Uterus (tissue), 4 donors: ENCODE data around the gene PPP1R26. TPM values are rescaled to one million over a fixed set of nuclear protein-coding genes. Genes with fewer than 3 reads are reported as not detected.
"Not testable (repeated sequence)": the region's sequence is repeated elsewhere in the genome, so short reads cannot be mapped to it uniquely, and the experiment has no call there.

Source experiments
- DNase-seq, 2 donors: peaks; one replicate each; pipeline ENCODE4 v3.0.0-alpha.2; 2019 to 2020
- H3K27ac ChIP-seq, 2 donors: fragments of 200-600 bp; sonication (generic); 1 replicate in 1 of 2; 2 replicates in 1 of 2; pipeline ENCODE4 v1.5.1; 2016 to 2018
- H3K27me3 ChIP-seq, 2 donors: fragments of 200-600 bp; sonication (generic); one replicate each; pipeline ENCODE4 v1.5.1; 2018 to 2019; ENCODE audit warnings: control low read depth in 1 of 2
- H3K36me3 ChIP-seq, 2 donors: fragments of 200-600 bp; sonication (generic); one replicate each; pipeline ENCODE4 v1.5.1; 2019; ENCODE audit warnings: control low read depth in 1 of 2
- H3K4me1 ChIP-seq, 2 donors: fragments of 200-600 bp; sonication (generic); one replicate each; pipeline ENCODE4 v1.5.1; 2018 to 2019; ENCODE audit warnings: control low read depth in 1 of 2
- H3K4me3 ChIP-seq, 2 donors: fragments of 200-600 bp; sonication (generic); 1 replicate in 1 of 2; 2 replicates in 1 of 2; pipeline ENCODE4 v1.5.1; 2018 to 2019; ENCODE audit warnings: mild to moderate bottlenecking in 1 of 2
- H3K9me3 ChIP-seq, 2 donors: fragments of 200-600 bp; sonication (generic); one replicate each; pipeline ENCODE4 v1.5.1; 2019; ENCODE audit warnings: control low read depth in 1 of 2
- POLR2A ChIP-seq, 2 donors: fragments of 450-650 bp; IDR thresholded peaks; one replicate each; pipeline ENCODE4 v1.6.1; 2016; ENCODE audit warnings: antibody characterized with exemption in 2 of 2, mild to moderate bottlenecking in 1 of 2, moderate library complexity in 1 of 2
- intact Hi-C: fragments of 100-400 bp; cut with DNase I; formaldehyde crosslinking; loops from one replicate; pipeline ENCODE4 v1.15.1; 2023; ENCODE audit warnings: low total_unique reads
- total RNA-seq, 4 donors: library from RNA; depleted of rRNA in 3 of 4; stranded (reverse); fragments of >200 nt in 3 of 4; gene quantifications; one replicate each; pipeline versions ENCODE4 v1.1.0 to v1.2.4, GENCODE V29; 2014 to 2023
- TF ChIP-seq, protein P1 (sequence below), 4 experiments: fragments of 200-600 bp in 2 of 4; fragments of 450-650 bp in 2 of 4; sonication (generic) in 2 of 4; IDR thresholded peaks; one replicate each; pipeline ENCODE4 v1.5.1; 2016 to 2019; ENCODE audit warnings: antibody characterized with exemption in 4 of 4, mild to moderate bottlenecking in 2 of 4, moderate library complexity in 1 of 4
- donor health status: DM: yes; HTN: yes; CAD: no.

PPP1R26 gene
- total RNA-seq, 4 donors from 2014 or later: 3.6 to 16.4 (median 10.6) TPM

DNA sequence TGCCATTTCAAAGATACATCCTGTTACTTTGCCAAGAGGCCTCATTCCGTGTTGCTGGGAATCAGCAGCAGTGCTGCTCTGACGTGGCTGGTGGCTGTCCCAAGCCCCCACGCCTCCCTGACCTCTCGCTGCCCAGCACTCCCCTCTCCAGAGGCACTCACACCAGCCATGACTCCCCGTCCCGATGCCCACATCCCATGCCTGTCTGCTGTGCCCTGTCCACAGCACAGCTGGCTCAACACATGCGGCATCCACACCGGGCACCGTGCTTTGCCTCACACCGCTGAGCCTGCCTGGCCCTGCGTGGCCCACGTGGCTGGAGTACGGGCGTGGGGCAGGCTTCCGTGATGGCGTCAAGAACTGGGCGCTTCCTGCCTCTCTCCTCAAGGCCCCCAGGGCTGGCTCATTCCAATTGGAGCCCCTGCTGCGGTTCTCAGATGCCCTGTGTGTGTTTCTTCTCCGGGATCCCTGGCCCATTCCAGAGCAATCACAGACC is 33.8 kb downstream of the PPP1R26 start:
- Histone ChIP-seq H3K27ac (no peak overlapping the region), H3K36me3 (no peaks in the 10 kb centered on the region), H3K4me3 (no peak overlapping the region), H3K4me1 (no peaks in the 10 kb centered on the region), H3K9me3 (no peaks in the 10 kb centered on the region), H3K27me3 (no peaks in the 10 kb centered on the region)
- intact Hi-C loops: no loop called here
- no peak for TF ChIP-seq POLR2A (IDR thresholded peaks at IDR 0.05)
- TF ChIP-seq, protein P1, sequence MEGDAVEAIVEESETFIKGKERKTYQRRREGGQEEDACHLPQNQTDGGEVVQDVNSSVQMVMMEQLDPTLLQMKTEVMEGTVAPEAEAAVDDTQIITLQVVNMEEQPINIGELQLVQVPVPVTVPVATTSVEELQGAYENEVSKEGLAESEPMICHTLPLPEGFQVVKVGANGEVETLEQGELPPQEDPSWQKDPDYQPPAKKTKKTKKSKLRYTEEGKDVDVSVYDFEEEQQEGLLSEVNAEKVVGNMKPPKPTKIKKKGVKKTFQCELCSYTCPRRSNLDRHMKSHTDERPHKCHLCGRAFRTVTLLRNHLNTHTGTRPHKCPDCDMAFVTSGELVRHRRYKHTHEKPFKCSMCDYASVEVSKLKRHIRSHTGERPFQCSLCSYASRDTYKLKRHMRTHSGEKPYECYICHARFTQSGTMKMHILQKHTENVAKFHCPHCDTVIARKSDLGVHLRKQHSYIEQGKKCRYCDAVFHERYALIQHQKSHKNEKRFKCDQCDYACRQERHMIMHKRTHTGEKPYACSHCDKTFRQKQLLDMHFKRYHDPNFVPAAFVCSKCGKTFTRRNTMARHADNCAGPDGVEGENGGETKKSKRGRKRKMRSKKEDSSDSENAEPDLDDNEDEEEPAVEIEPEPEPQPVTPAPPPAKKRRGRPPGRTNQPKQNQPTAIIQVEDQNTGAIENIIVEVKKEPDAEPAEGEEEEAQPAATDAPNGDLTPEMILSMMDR (IDR thresholded peaks at IDR 0.05): no peak
- DNase-seq: no peak

- H3K9me3 ChIP-seq, H3K27me3 ChIP-seq, DNase-seq, H3K4me1 ChIP-seq, H3K27ac ChIP-seq, intact Hi-C loops, H3K36me3 ChIP-seq, H3K4me3 ChIP-seq: not testable (repeated sequence)
Measured at GRCh38 chr9:135513906-135514305, 34.3 kb downstream of the PPP1R26 start.

DNA sequence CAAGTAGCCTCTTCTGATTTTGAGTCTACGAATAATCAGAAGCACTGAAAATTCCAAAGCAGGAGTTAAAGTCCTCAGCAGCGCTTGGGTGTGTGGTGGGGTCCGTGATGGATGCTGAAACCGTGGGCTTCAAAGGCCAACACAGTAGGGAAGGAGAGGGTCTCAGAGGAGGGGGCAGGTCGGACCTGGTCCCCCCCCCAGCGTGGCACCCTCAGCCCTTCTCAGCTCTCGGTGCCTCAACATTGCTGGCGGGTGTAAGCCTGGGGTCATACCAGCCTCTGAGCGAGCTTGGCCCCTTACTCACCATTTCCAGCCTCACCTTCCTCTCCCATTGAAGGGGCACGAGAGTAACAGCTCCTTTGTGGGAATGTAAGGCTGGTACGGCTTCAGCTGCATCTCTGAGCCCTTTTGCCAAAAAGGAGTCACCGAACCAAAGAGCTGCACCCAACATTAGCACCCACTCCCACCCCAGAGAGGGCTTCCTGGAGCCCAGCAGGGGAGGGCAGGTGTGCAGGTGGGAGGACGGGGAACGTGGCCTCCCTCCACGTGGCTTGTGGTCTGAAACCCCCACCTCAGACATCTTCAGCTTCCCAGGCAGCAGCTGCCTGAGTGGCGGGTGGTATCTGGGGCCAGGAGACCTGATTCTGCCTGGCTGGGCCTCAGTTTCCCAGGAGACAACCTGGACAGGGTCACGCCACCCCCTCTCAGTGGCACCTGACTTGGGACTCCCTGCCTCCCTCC is 34.9 kb downstream of the PPP1R26 start:
- Histone ChIP-seq H3K27ac (no peak overlapping the region), H3K9me3 (no peaks in the 10 kb centered on the region), H3K4me3 (no peak overlapping the region), H3K36me3 (no peaks in the 10 kb centered on the region), H3K27me3 (no peaks in the 10 kb centered on the region), H3K4me1 (no peaks in the 10 kb centered on the region)
- DNase-seq: no peak
- TF ChIP-seq, protein P1 (IDR thresholded peaks at IDR 0.05): no peak
- no peak for TF ChIP-seq POLR2A (IDR thresholded peaks at IDR 0.05)
- intact Hi-C loops: no loop called here

DNA sequence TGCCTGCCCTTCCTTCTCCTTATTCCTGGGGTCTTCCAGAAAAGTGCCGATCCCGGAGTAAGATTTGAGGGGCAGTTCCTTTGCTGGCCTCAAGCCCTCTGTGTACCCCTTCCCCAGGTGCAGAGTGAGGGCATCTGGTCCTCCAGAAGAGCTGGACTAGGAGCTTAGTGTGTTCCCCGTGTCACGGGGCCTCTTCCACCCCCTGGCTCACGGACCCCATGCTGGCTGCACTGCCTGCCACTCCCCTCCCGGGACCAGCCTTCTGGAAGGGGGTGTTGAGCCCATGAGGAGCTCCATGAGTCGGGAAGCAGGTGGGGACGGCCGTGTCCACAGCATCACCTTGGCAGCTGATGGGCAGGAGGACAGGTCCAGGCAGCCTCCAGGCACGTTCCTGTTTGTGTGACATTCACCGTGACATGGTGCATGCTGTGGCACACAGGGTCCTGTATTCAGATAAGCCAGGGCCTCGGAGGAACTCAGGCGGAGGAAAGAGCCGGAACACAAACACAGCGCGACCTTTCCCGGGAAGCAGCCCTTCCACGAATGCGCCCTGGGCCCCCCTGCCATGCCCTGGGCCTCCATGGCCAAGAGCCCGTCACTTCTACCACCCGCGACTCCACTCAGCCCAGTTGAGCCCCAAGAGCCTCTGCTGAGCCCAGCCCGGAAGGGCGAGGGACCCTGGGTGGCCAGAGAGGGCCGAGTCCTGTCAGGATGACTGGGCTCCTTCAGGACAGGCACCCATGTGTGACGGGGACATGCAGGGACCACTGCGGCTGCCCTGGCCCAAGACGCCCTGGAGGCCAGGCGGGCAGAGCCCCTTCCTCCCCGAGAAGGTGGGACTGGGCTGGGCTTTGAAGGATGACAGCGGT is 35.7 kb downstream of the PPP1R26 start:
- no peaks in the 10 kb centered on the region for H3K27me3 ChIP-seq
- TF ChIP-seq POLR2A (IDR thresholded peaks at IDR 0.05): no peak
- TF ChIP-seq, protein P1 (IDR thresholded peaks at IDR 0.05): no peak
- DNase-seq: no peak
- no peaks in the 10 kb centered on the region for H3K9me3 ChIP-seq
- no peaks in the 10 kb centered on the region for H3K4me1 ChIP-seq
- H3K4me3 ChIP-seq: no peak overlapping the region
- intact Hi-C loops: no loop called here
- H3K36me3 ChIP-seq: no peaks in the 10 kb centered on the region
- no peak overlapping the region for H3K27ac ChIP-seq

DNA sequence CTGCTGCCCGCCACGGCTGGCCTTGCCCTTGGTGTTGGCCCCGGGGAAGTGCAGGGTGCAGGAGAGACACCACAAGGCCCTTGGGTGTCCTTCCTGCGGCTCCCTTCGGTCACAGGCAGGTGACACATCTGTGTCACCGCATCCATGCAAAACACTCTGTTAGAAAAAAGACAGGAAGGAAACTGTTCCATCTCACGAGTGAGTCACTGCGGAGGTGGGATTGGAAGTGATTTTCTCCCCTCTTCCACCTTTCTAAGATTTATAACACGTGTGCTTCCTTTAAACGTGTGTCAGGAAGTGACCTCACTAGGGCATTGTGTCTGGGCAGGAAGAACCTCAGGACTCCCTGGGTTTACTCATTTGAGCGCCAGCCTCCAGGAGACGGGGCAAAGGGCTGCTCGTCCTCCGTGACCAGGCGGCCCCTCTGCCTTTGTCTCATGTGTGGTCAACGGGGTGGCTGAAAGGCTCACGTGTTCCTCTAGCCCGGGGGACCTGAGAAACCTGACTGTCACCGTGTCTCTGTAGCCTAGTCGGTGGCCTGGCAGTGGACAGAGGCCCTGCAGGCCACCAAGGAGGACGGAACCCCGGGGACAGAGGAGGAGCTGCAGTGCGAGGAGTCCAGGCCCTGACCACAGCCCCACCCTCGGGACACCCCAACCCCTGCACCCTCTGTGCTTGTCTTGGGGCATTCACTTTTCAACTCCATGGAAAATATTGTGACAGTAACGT is 36.7 kb downstream of the PPP1R26 start:
- Histone ChIP-seq H3K27ac (no peak overlapping the region), H3K27me3 (no peaks in the 10 kb centered on the region), H3K4me1 (no peaks in the 10 kb centered on the region), H3K9me3 (no peaks in the 10 kb centered on the region), H3K36me3 (no peaks in the 10 kb centered on the region), H3K4me3 (no peak overlapping the region)
- no peak for DNase-seq
- intact Hi-C loops: no loop called here
- TF ChIP-seq, protein P1 (IDR thresholded peaks at IDR 0.05): no peak
- TF ChIP-seq POLR2A (IDR thresholded peaks at IDR 0.05): no peak
